HCT116 (cell line): ENCODE data around the gene ARCN1. TPM values are rescaled to one million over a fixed set of nuclear protein-coding genes. Genes with fewer than 3 reads are reported as not detected.

Experiments used
- ATAC-seq: fragments of 200-7000 bp; cut with Tn5 transposase; 2 replicates; pipeline ENCODE4 v1.9.1; 2020; ENCODE audit warnings: mild to moderate bottlenecking, moderate library complexity
- BruUV-seq: library from RNA; stranded (reverse); fragments of 400-500 nt; replicated peaks from 2 replicates; lab custom pipeline; 2021; lab: Mats Ljungman, UMichigan
- CTCF ChIA-PET: fragments of 300-600 bp; sonication (Branson Sonifier 250); formaldehyde crosslinking; loops from one replicate; lab custom pipeline; 2021; ENCODE audit warnings: antibody characterized with exemption; lab: Charles Lee
- POLR2A ChIA-PET: fragments of 300-600, 350-600 bp; sonication (Branson Sonifier 250); formaldehyde crosslinking; loops from one replicate; lab custom pipeline; 2021; ENCODE audit warnings: antibody characterized with exemption; lab: Charles Lee
- RAD21 ChIA-PET, 2 experiments: fragments of 300-600 bp; sonication (Branson Sonifier 250); formaldehyde crosslinking; loops; one replicate each; lab custom pipeline; 2023; ENCODE audit warnings: low total read pairs in 2 of 2; ENCODE audit not compliant: uncharacterized antibody in 2 of 2, unreplicated experiment in 2 of 2, low non-redundant PET in 1 of 2; lab: Charles Lee
- DNase-seq: peaks from one replicate; pipeline ENCODE4 v3.0.0-alpha.2; 2010; ENCODE audit warnings: low read depth, low spot score
- H2AFZ ChIP-seq: fragments of 200-600 bp; shearing (Covaris generic), sonication (generic); 2 replicates; pipeline ENCODE4 v1.6.1; 2017; ENCODE audit warnings: low read depth, mixed run types, mixed read lengths, antibody characterized with exemption, low read length; ENCODE audit not compliant: poor library complexity, severe bottlenecking
- H3K27ac ChIP-seq: 2 replicates; pipeline ENCODE4 v1.5.1; 2012; ENCODE audit warnings: low read depth, low read length
- H3K27me3 ChIP-seq: fragments of 200-600 bp; sonication (generic); 2 replicates; pipeline ENCODE4 v1.6.1; 2016; ENCODE audit warnings: mixed run types, low read length, mixed read lengths; ENCODE audit not compliant: insufficient read depth
- H3K36me3 ChIP-seq, 2 experiments: fragments of 200-500 bp in 1 of 2; fragments of 200-600 bp in 1 of 2; sonication (Bioruptor generic) in 1 of 2; sonication (generic) in 1 of 2; 2 replicates each; pipeline versions ENCODE4 v1.5.1 to v1.6.1; 2014 to 2016; ENCODE audit warnings: low read length in 2 of 2, inconsistent platforms in 1 of 2, mixed read lengths in 1 of 2, mixed run types in 1 of 2; ENCODE audit not compliant: insufficient read depth in 2 of 2, control insufficient read depth in 1 of 2
- H3K4me1 ChIP-seq, 2 experiments: fragments of 200-600 bp in 1 of 2; sonication (generic) in 1 of 2; 2 replicates each; pipeline versions ENCODE4 v1.5.1 to v1.6.1; 2012 to 2017; ENCODE audit warnings: low read length in 2 of 2, inconsistent platforms in 1 of 2, mild to moderate bottlenecking in 1 of 2, mixed read lengths in 1 of 2, mixed run types in 1 of 2, moderate library complexity in 1 of 2; ENCODE audit not compliant: insufficient read depth in 2 of 2, control insufficient read depth in 1 of 2
- H3K4me2 ChIP-seq: fragments of 200-600 bp; sonication (generic); 2 replicates; pipeline ENCODE4 v1.6.1; 2017; ENCODE audit warnings: mixed run types, low read length, mixed read lengths
- H3K4me3 ChIP-seq, 2 experiments: fragments of 200-600 bp in 1 of 2; sonication (generic) in 1 of 2; replicated peaks in 1 of 2; 2 replicates each; pipeline ENCODE4 v1.5.1; 2011 to 2016; ENCODE audit warnings: low read length in 2 of 2, control low read depth in 1 of 2, low read depth in 1 of 2, mild to moderate bottlenecking in 1 of 2, mixed read lengths in 1 of 2, mixed run types in 1 of 2
- H3K79me2 ChIP-seq: fragments of 200-600 bp; sonication (generic); 2 replicates; pipeline ENCODE4 v1.6.1; 2017; ENCODE audit warnings: mild to moderate bottlenecking, mixed run types, low read length, moderate library complexity, mixed read lengths; ENCODE audit not compliant: insufficient read depth
- H3K9ac ChIP-seq: fragments of 200-600 bp; sonication (generic); 2 replicates; pipeline ENCODE4 v1.6.1; 2016; ENCODE audit warnings: low read length, mixed read lengths
- H3K9me2 ChIP-seq: fragments of 200-600 bp; sonication (generic), shearing (Covaris generic); 2 replicates; pipeline ENCODE4 v1.6.1; 2017; ENCODE audit warnings: mixed run types, mild to moderate bottlenecking, moderate library complexity; ENCODE audit not compliant: insufficient read depth
- H3K9me3 ChIP-seq, 2 experiments: fragments of 200-500 bp in 1 of 2; fragments of 200-600 bp in 1 of 2; sonication (Bioruptor generic) in 1 of 2; sonication (generic) in 1 of 2; 2 replicates each; pipeline ENCODE4 v1.6.1; 2014 to 2017; ENCODE audit warnings: low read length in 2 of 2, mixed read lengths in 2 of 2, inconsistent platforms in 1 of 2, low read depth in 1 of 2, mild to moderate bottlenecking in 1 of 2, mixed run types in 1 of 2, moderate library complexity in 1 of 2; ENCODE audit not compliant: control insufficient read depth in 1 of 2, insufficient read depth in 1 of 2
- H4K20me1 ChIP-seq: fragments of 200-600 bp; sonication (generic), shearing (Covaris generic); 2 replicates; pipeline ENCODE4 v1.6.1; 2017; ENCODE audit warnings: mixed run types, mild to moderate bottlenecking, moderate library complexity; ENCODE audit not compliant: insufficient read depth
- CEBPB ChIP-seq: IDR thresholded peaks from 2 replicates; pipeline ENCODE4 v1.6.1; 2012; ENCODE audit warnings: low read depth
- CTCF ChIP-seq, 3 experiments: fragments of 200-600 bp in 1 of 3; sonication (generic) in 1 of 3; IDR thresholded peaks in 2 of 3; conservative IDR thresholded peaks in 1 of 3; 2 replicates each; pipeline ENCODE4 v1.5.1; 2012 to 2017; ENCODE audit warnings: low read depth in 2 of 3, low read length in 2 of 3, antibody characterized with exemption in 1 of 3, borderline replicate concordance in 1 of 3, control low read depth in 1 of 3, mild to moderate bottlenecking in 1 of 3, mixed read lengths in 1 of 3, mixed run types in 1 of 3, moderate library complexity in 1 of 3; ENCODE audit not compliant: insufficient read depth in 1 of 3
- EGR1 ChIP-seq: IDR thresholded peaks from 2 replicates; pipeline ENCODE4 v1.6.1; 2012; ENCODE audit warnings: low read depth
- ELF1 ChIP-seq: IDR thresholded peaks from 2 replicates; pipeline ENCODE4 v1.6.1; 2012; ENCODE audit warnings: low read depth, borderline replicate concordance
- JUND ChIP-seq: IDR thresholded peaks from 2 replicates; pipeline ENCODE4 v1.6.1; 2012
- MAX ChIP-seq: IDR thresholded peaks from 2 replicates; pipeline ENCODE4 v1.6.1; 2012
- POLR2AphosphoS5 ChIP-seq: IDR thresholded peaks from 2 replicates; pipeline ENCODE4 v1.6.1; 2011; ENCODE audit warnings: mild to moderate bottlenecking, low read depth, low read length, moderate library complexity
- REST ChIP-seq: IDR thresholded peaks from 2 replicates; pipeline ENCODE4 v1.6.1; 2012; ENCODE audit warnings: low read depth
- SIN3A ChIP-seq: IDR thresholded peaks from 2 replicates; pipeline ENCODE4 v1.6.1; 2012; ENCODE audit warnings: low read depth
- SP1 ChIP-seq: IDR thresholded peaks from 2 replicates; pipeline ENCODE4 v1.6.1; 2012; ENCODE audit warnings: low read depth
- SRF ChIP-seq: IDR thresholded peaks from 2 replicates; pipeline ENCODE4 v1.6.1; 2012; ENCODE audit warnings: low read depth
- YY1 ChIP-seq: IDR thresholded peaks from 2 replicates; pipeline ENCODE4 v1.6.1; 2011; ENCODE audit warnings: low read length, low read depth, moderate library complexity, mild to moderate bottlenecking; ENCODE audit not compliant: insufficient replicate concordance; ENCODE audit errors: extremely low read depth
- ZBTB33 ChIP-seq: IDR thresholded peaks from 2 replicates; pipeline ENCODE4 v1.6.1; 2011; ENCODE audit warnings: mild to moderate bottlenecking, low read length, moderate library complexity; ENCODE audit not compliant: insufficient replicate concordance; ENCODE audit errors: extremely low read depth
- ZFX ChIP-seq: fragments of 450-650 bp; IDR thresholded peaks from 2 replicates; pipeline ENCODE4 v1.6.1; 2017
- ZNF274 ChIP-seq: fragments of 200-500 bp; sonication (Bioruptor generic); IDR thresholded peaks from 2 replicates; pipeline ENCODE4 v1.6.1; 2014; ENCODE audit warnings: mild to moderate bottlenecking, low read depth, low read length, inconsistent platforms
- intact Hi-C: fragments of 100-400 bp; cut with micrococcal nuclease; formaldehyde crosslinking; loops from 2 replicates; pipeline ENCODE4 v1.10.0; 2022
- total RNA-seq: library from RNA; stranded (reverse); gene quantifications from one replicate; pipeline ENCODE4 v1.2.1, GENCODE V29; 2021; ENCODE audit not compliant: unreplicated experiment

ARCN1 gene
- total RNA-seq, 1 experiment from 2014 or later, result 147 TPM

- Histone ChIP-seq H3K27ac (no peak overlapping the region), H3K9ac (no peak overlapping the region), H3K79me2 (no peaks in the 10 kb centered on the region), H3K4me3 (no peak overlapping the region), H3K27me3 (no peaks in the 10 kb centered on the region), H3K36me3 (no peaks in the 10 kb centered on the region; a peak in 1 of 4 replicates), H4K20me1 (no peaks in the 10 kb centered on the region), H3K9me3 (no peaks in the 10 kb centered on the region), H2AFZ (no peak overlapping the region), H3K9me2 (no peaks in the 10 kb centered on the region), H3K4me1 (peaks cover 27 to 40% of the 10 kb centered on the region in 2 experiments), H3K4me2 (no peak overlapping the region)
- TF ChIP-seq MAX (no peak), JUND (no peak), SP1 (no peak), SIN3A (no peak), ZFX (no peak), ZNF274 (no peak), REST (no peak), ZBTB33 (no peak), ELF1 (no peak), CEBPB (no peak), EGR1 (no peak), SRF (no peak), CTCF (IDR thresholded peaks at IDR 0.05 in 2 of 3, conservative IDR thresholded peaks at IDR 0.05 in 1 of 3; ENCODE audit: borderline replicate concordance in 1 of 3, insufficient read depth in 1 of 3, low read depth in 2 of 3, low read length in 2 of 3) (no peak), YY1 (no peak), POLR2AphosphoS5 (no peak)
- intact Hi-C loops, result no loop called here
- BruUV-seq, result no TSS peak
- POLR2A ChIA-PET, result no interaction called here
- ATAC-seq, result no peak
- CTCF ChIA-PET, result no interaction called here
- no peak for DNase-seq
- RAD21 ChIA-PET, result no interaction called here
These were observed 39.1 kb upstream of the ARCN1 start for GRCh38 chr11:118532852-118533768.
